Sigmoid colon (tissue), 7 donors: Measurements from ENCODE around the gene NME4. TPM values are rescaled to one million over a fixed set of nuclear protein-coding genes. Genes with fewer than 3 reads are reported as not detected.

Source experiments
- DNase-seq: peaks from one replicate; pipeline ENCODE4 v3.0.0-alpha.2; 2019
- H3K27ac ChIP-seq, 4 donors: fragments of 200-600 bp; sonication (generic); one replicate each; pipeline ENCODE4 v1.5.1; 2016 to 2019; ENCODE audit warnings: mild to moderate bottlenecking in 1 of 4
- H3K27me3 ChIP-seq, 3 donors: fragments of 200-600 bp; sonication (generic); one replicate each; pipeline ENCODE4 v1.5.1; 2019; ENCODE audit warnings: mild to moderate bottlenecking in 1 of 3
- H3K36me3 ChIP-seq, 4 donors: fragments of 200-600 bp; sonication (generic); one replicate each; pipeline ENCODE4 v1.5.1; 2016 to 2019
- H3K4me1 ChIP-seq, 4 donors: fragments of 200-600 bp; sonication (generic); one replicate each; pipeline ENCODE4 v1.5.1; 2017 to 2019
- H3K4me3 ChIP-seq, 4 donors: fragments of 200-600 bp; sonication (generic); one replicate each; pipeline ENCODE4 v1.5.1; 2017 to 2019; ENCODE audit warnings: mild to moderate bottlenecking in 2 of 4, moderate library complexity in 1 of 4
- H3K9me3 ChIP-seq, 4 donors: fragments of 200-600 bp in 3 of 4; sonication (generic) in 3 of 4; one replicate each; pipeline versions ENCODE4 v1.5.1 to v1.6.1; 2013 to 2019
- CTCF ChIP-seq, 4 experiments: fragments of 450-650 bp in 3 of 4; fragments of 200-600 bp in 1 of 4; IDR thresholded peaks; one replicate each; pipeline ENCODE4 v1.5.1; 2016 to 2019; ENCODE audit warnings: antibody characterized with exemption in 4 of 4, mild to moderate bottlenecking in 3 of 4, moderate library complexity in 2 of 4
- EP300 ChIP-seq, 4 donors: sonication (generic); formaldehyde crosslinking; IDR thresholded peaks; one replicate each; pipeline ENCODE4 v1.6.1; 2017; ENCODE audit warnings: antibody characterized with exemption in 4 of 4
- POLR2A ChIP-seq, 2 donors: fragments of 450-650 bp; IDR thresholded peaks; one replicate each; pipeline ENCODE4 v1.6.1; 2016; ENCODE audit warnings: antibody characterized with exemption in 2 of 2, mild to moderate bottlenecking in 2 of 2, moderate library complexity in 2 of 2
- POLR2AphosphoS5 ChIP-seq, 4 donors: sonication (generic); formaldehyde crosslinking; IDR thresholded peaks; one replicate each; pipeline ENCODE4 v1.6.1; 2017; ENCODE audit warnings: antibody characterized with exemption in 4 of 4
- WGBS, 2 donors: extraction: QIAGEN DNeasy Blood & Tissue Kit; methylation state at CpG; one replicate each; pipeline ENCODE4 v1.1.7; 2013; 5-methylcytosine and 5-hydroxymethylcytosine counted together
- intact Hi-C: fragments of 100-400 bp; cut with DNase I; formaldehyde crosslinking; loops from one replicate; pipeline ENCODE4 v1.15.1; 2023
- polyA plus RNA-seq, 3 donors: library from polyadenylated mRNA; stranded (reverse); fragments of 200-250 nt; gene quantifications; one replicate each; pipeline ENCODE4 v1.2.3, GENCODE V29; 2013
- total RNA-seq, 4 donors: library from RNA; depleted of rRNA; stranded (reverse); fragments of >200 nt; gene quantifications; one replicate each; pipeline ENCODE4 v1.1.0, GENCODE V29; 2016
- donor health status: healthy with polysubstance abuse.
- donor health status: Bipolar disorder and iron deficiency.
- donor health status: healthy.

NME4 gene
- total and polyA plus RNA-seq, 7 donors = 39.6 to 281 (median 138) TPM

- Histone ChIP-seq H3K4me1 (peaks cover 0 to 17% (median 13%) of the 10 kb centered on the region in 4 donors), H3K27me3 (no peaks in the 10 kb centered on the region), H3K36me3 (peaks cover 0 to 5% (median under 1%) of the 10 kb centered on the region in 4 donors), H3K27ac (peak overlapping the region; percentile 70 to 83 (median 72)), H3K9me3 (no peaks in the 10 kb centered on the region), H3K4me3 (peak overlapping the region; percentile 47 to 86 (median 81))
- no peak for DNase-seq
- intact Hi-C loops = loop anchor here (2.0 kb wide), 3 partner anchors 49 to 117 kb away; partner anchors contain the start of genes DECR2, FAM234A and RGS11
- 1% methylated on average over 95 of the region's 95 CpGs for WGBS, 2 donors
- no peak for TF ChIP-seq EP300 (IDR thresholded peaks at IDR 0.05)
- no peak for TF ChIP-seq POLR2A (IDR thresholded peaks at IDR 0.05)
- TF ChIP-seq POLR2AphosphoS5 (IDR thresholded peaks at IDR 0.05) = no peak
- TF ChIP-seq CTCF (IDR thresholded peaks at IDR 0.05) = no peak
Observed at GRCh38 chr16:351804-352520, 45.0 kb upstream of the NME4 start.

GRCh38 chr16:352547-353403 is 44.2 kb upstream of the NME4 start, which contains the start of gene AXIN1:
AXIN1 (minus strand) TSS chr16:352723; CDS start chr16:347025, 5,698 bp downstream.
- TF ChIP-seq POLR2A (IDR thresholded peaks at IDR 0.05) = peak in 1 of 2 donors; percentile 65
- no peak for TF ChIP-seq EP300 (IDR thresholded peaks at IDR 0.05)
- TF ChIP-seq CTCF (IDR thresholded peaks at IDR 0.05) = peak in 1 of 4 experiments; percentile 64
- TF ChIP-seq POLR2AphosphoS5 (IDR thresholded peaks at IDR 0.05) = peak in 3 of 4 donors; percentile 47 to 70 (median 64)
- intact Hi-C loops = loop anchor here (1.0 to 2.0 kb wide), 3 partner anchors 48 to 118 kb away; partner anchors contain the start of genes DECR2 and FAM234A
- peak; percentile 100 for DNase-seq
- H3K36me3 ChIP-seq = peaks cover 0 to 5% (median 0%) of the 10 kb centered on the region in 4 donors
- no peaks in the 10 kb centered on the region for H3K9me3 ChIP-seq
- peaks cover 0 to 17% (median 13%) of the 10 kb centered on the region in 4 donors for H3K4me1 ChIP-seq
- WGBS, 2 donors = 1 to 4% methylated on average over 113 of the region's 113 CpGs
- peak within 1 kb of the TSS; percentile 47 to 86 (median 81) for H3K4me3 ChIP-seq
- no peaks in the 10 kb centered on the region for H3K27me3 ChIP-seq
- H3K27ac ChIP-seq = peak within 1 kb of the TSS; percentile 73 to 84 (median 79)

GRCh38 chr16:353404-354290 is 43.4 kb upstream of the NME4 start:
- TF ChIP-seq POLR2A (IDR thresholded peaks at IDR 0.05) (no peak), EP300 (IDR thresholded peaks at IDR 0.05) (no peak), POLR2AphosphoS5 (IDR thresholded peaks at IDR 0.05) (no peak), CTCF (IDR thresholded peaks at IDR 0.05) (no peak)
- intact Hi-C loops = loop anchor here (1.0 to 2.0 kb wide), 3 partner anchors 47 to 119 kb away; partner anchors contain the start of genes DECR2 and FAM234A
- Histone ChIP-seq H3K27me3 (no peaks in the 10 kb centered on the region), H3K4me1 (peaks cover 0 to 17% (median 13%) of the 10 kb centered on the region in 4 donors), H3K9me3 (no peaks in the 10 kb centered on the region), H3K4me3 (peak overlapping the region; percentile 21 to 86 (median 81)), H3K27ac (peak overlapping the region; percentile 73 to 84 (median 79)), H3K36me3 (peaks cover 0 to 5% (median 0%) of the 10 kb centered on the region in 4 donors)
- DNase-seq = peak; percentile 71
- WGBS, 2 donors = 57 to 72% methylated on average over 25 of the region's 25 CpGs
